ENCODE measurements around the gene RNLS. TPM values are rescaled to one million over a fixed set of nuclear protein-coding genes. Genes with fewer than 3 reads are reported as not detected.
"Not testable (repeated sequence)": the region's sequence is repeated elsewhere in the genome, so short reads cannot be mapped to it uniquely, and the experiment has no call there.

The RNLS gene
- total RNA-seq, 1 experiment from 2014 or later = 11.4 TPM

DNA sequence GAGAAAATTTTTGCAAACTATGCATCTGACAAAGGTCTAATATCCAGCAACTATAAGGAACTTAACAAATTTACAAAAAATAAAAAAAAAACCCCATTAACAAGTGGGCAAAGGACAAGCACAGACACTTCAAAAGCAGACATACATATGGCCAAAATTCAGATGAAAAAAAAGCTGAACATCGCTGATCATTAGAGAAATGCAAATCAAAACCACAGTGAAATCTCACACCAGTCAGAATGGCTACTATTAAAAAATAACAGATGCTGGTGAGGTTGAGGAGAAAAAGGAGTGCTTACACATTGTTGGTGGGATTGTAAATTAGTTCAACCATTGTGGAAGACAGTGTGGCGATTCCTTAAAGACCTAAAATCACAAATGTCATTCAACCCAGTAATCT, 274.8 kb downstream of the RNLS start:
- H3K9me3 ChIP-seq (ENCODE audit: control insufficient read depth, insufficient read depth, low read depth, low read length); H3K36me3 ChIP-seq (ENCODE audit: control insufficient read depth, insufficient read depth, low read length); BruUV-seq (replicated peaks); ATAC-seq; H3K4me1 ChIP-seq (ENCODE audit: control insufficient read depth, insufficient read depth, low read length); H3K27ac ChIP-seq (ENCODE audit: low read length); CTCF ChIA-PET; H3K4me3 ChIP-seq (ENCODE audit: low read depth in 2 of 2, low read length in 2 of 2); POLR2A ChIA-PET; intact Hi-C loops (cut with micrococcal nuclease; ENCODE audit: unreplicated experiment); in situ Hi-C loops (cut with HindIII; ENCODE audit: low pct_unique_long_range_greater_than_20kb, low sequenced_read_pairs); H3K27me3 ChIP-seq (ENCODE audit: control insufficient read depth, insufficient read depth, low read length); DNase-seq (ENCODE audit: low read depth, low spot score): not testable (repeated sequence)

DNA sequence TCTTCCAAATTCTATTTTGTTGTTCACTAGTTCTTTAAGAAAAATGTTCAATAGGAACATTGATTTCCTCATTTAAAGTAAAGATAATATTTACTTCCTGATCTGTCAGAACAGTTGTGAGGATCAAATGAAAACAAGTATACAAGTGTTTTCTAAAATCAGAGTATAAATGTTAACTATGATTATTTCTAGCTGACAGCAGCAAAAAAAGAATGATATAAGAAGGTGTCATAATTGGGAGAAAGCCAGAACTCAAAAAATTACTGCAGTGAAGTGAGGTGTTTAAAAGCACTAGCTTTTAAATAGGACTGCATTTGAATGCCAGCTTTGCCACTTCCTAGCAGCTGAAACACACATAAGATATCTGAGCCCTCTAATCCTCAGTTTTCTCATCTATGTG, 283.3 kb downstream of the RNLS start:
- Histone ChIP-seq H3K4me1 (ENCODE audit: control insufficient read depth, insufficient read depth, low read length) (no peaks in the 10 kb centered on the region), H3K9me3 (ENCODE audit: control insufficient read depth, insufficient read depth, low read depth, low read length) (no peaks in the 10 kb centered on the region), H3K36me3 (ENCODE audit: control insufficient read depth, insufficient read depth, low read length) (no peaks in the 10 kb centered on the region), H3K4me3 (ENCODE audit: low read depth in 2 of 2, low read length in 2 of 2) (no peak overlapping the region), H3K27ac (ENCODE audit: low read length) (no peak overlapping the region), H3K27me3 (ENCODE audit: control insufficient read depth, insufficient read depth, low read length) (no peaks in the 10 kb centered on the region)
- intact Hi-C loops (cut with micrococcal nuclease; ENCODE audit: unreplicated experiment) = no loop called here
- TF ChIP-seq, protein P1, sequence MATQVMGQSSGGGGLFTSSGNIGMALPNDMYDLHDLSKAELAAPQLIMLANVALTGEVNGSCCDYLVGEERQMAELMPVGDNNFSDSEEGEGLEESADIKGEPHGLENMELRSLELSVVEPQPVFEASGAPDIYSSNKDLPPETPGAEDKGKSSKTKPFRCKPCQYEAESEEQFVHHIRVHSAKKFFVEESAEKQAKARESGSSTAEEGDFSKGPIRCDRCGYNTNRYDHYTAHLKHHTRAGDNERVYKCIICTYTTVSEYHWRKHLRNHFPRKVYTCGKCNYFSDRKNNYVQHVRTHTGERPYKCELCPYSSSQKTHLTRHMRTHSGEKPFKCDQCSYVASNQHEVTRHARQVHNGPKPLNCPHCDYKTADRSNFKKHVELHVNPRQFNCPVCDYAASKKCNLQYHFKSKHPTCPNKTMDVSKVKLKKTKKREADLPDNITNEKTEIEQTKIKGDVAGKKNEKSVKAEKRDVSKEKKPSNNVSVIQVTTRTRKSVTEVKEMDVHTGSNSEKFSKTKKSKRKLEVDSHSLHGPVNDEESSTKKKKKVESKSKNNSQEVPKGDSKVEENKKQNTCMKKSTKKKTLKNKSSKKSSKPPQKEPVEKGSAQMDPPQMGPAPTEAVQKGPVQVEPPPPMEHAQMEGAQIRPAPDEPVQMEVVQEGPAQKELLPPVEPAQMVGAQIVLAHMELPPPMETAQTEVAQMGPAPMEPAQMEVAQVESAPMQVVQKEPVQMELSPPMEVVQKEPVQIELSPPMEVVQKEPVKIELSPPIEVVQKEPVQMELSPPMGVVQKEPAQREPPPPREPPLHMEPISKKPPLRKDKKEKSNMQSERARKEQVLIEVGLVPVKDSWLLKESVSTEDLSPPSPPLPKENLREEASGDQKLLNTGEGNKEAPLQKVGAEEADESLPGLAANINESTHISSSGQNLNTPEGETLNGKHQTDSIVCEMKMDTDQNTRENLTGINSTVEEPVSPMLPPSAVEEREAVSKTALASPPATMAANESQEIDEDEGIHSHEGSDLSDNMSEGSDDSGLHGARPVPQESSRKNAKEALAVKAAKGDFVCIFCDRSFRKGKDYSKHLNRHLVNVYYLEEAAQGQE (IDR thresholded peaks at IDR 0.05; ENCODE audit: insufficient read depth in 1 of 2, low read depth in 2 of 2, low read length in 1 of 2) = no peak
- TF ChIP-seq POLR2AphosphoS5 (IDR thresholded peaks at IDR 0.05; ENCODE audit: low read depth, low read length) = no peak
- ChIA-PET POLR2A (interaction anchor here (0.6 kb wide), 1 partner anchor 25 kb away, joined by 5 read pairs; no protein-coding TSS in a partner anchor), CTCF (no interaction called here)
- BruUV-seq (replicated peaks) = no TSS peak
- no peak for ATAC-seq
- in situ Hi-C loops (cut with HindIII; ENCODE audit: low pct_unique_long_range_greater_than_20kb, low sequenced_read_pairs) = no loop called here
- DNase-seq (ENCODE audit: low read depth, low spot score) = no peak

GRCh38 chr10:88297103-88297502, 286.0 kb downstream of the RNLS start:
- H3K4me1 ChIP-seq (ENCODE audit: control insufficient read depth, insufficient read depth, low read length) = no peaks in the 10 kb centered on the region
- ChIA-PET CTCF (no interaction called here), POLR2A (no interaction called here)
- no peak for DNase-seq (ENCODE audit: low read depth, low spot score)
- no peaks in the 10 kb centered on the region for H3K27me3 ChIP-seq (ENCODE audit: control insufficient read depth, insufficient read depth, low read length)
- no peaks in the 10 kb centered on the region for H3K36me3 ChIP-seq (ENCODE audit: control insufficient read depth, insufficient read depth, low read length)
- in situ Hi-C loops (cut with HindIII; ENCODE audit: low pct_unique_long_range_greater_than_20kb, low sequenced_read_pairs) (no loop called here), intact Hi-C loops (cut with micrococcal nuclease; ENCODE audit: unreplicated experiment) (no loop called here)
- TF ChIP-seq POLR2AphosphoS5 (IDR thresholded peaks at IDR 0.05; ENCODE audit: low read depth, low read length) (no peak), SIN3A (IDR thresholded peaks at IDR 0.05; ENCODE audit: borderline replicate concordance, insufficient read depth, low read depth, low read length) (no peak), TCF7L2 (IDR thresholded peaks at IDR 0.05; ENCODE audit: low read depth, low read length) (no peak)
- TF ChIP-seq, protein P2, sequence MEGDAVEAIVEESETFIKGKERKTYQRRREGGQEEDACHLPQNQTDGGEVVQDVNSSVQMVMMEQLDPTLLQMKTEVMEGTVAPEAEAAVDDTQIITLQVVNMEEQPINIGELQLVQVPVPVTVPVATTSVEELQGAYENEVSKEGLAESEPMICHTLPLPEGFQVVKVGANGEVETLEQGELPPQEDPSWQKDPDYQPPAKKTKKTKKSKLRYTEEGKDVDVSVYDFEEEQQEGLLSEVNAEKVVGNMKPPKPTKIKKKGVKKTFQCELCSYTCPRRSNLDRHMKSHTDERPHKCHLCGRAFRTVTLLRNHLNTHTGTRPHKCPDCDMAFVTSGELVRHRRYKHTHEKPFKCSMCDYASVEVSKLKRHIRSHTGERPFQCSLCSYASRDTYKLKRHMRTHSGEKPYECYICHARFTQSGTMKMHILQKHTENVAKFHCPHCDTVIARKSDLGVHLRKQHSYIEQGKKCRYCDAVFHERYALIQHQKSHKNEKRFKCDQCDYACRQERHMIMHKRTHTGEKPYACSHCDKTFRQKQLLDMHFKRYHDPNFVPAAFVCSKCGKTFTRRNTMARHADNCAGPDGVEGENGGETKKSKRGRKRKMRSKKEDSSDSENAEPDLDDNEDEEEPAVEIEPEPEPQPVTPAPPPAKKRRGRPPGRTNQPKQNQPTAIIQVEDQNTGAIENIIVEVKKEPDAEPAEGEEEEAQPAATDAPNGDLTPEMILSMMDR (IDR thresholded peaks at IDR 0.05) = no peak
- TF ChIP-seq, protein P1 (IDR thresholded peaks at IDR 0.05; ENCODE audit: insufficient read depth in 1 of 2, low read depth in 2 of 2, low read length in 1 of 2) = no peak
- H3K27ac ChIP-seq (ENCODE audit: low read length) = no peak overlapping the region
- no peak overlapping the region for H3K4me3 ChIP-seq (ENCODE audit: low read depth in 2 of 2, low read length in 2 of 2)
- BruUV-seq (replicated peaks) = no TSS peak
- H3K9me3 ChIP-seq (ENCODE audit: control insufficient read depth, insufficient read depth, low read depth, low read length) = no peaks in the 10 kb centered on the region
- no peak for ATAC-seq

All from Panc1 (cell line).